Posterior vena cava (tissue), 2 donors: ENCODE results near the gene PORCN. TPM values are rescaled to one million over a fixed set of nuclear protein-coding genes. Genes with fewer than 3 reads are reported as not detected.
"Not testable (repeated sequence)": the region's sequence is repeated elsewhere in the genome, so short reads cannot be mapped to it uniquely, and the experiment has no call there.

Source experiments
- DNase-seq: peaks from one replicate; pipeline ENCODE4 v3.0.0-alpha.2; 2020; ENCODE audit warnings: low spot score
- intact Hi-C, 2 donors: fragments of 100-400 bp; cut with DNase I; formaldehyde crosslinking; loops; one replicate each; pipeline versions ENCODE4 v1.14.1 to v1.14.2; 2022 to 2023
- total RNA-seq, 2 donors: library from RNA; stranded (reverse); fragmentation: NEBNext Ultra II Directional; extraction: Animal tissue kit (Norgen Biotek cat#: 25700); gene quantifications; one replicate each; pipeline ENCODE4 v1.2.1, GENCODE V29; 2021
- donor health status: DM: yes; HTN: yes; CAD: no.
- donor health status: DM: yes; HTN: yes; CAD: no.

The PORCN gene
- total RNA-seq, 2 donors from 2014 or later, result 8.7 to 12.1 TPM

DNA sequence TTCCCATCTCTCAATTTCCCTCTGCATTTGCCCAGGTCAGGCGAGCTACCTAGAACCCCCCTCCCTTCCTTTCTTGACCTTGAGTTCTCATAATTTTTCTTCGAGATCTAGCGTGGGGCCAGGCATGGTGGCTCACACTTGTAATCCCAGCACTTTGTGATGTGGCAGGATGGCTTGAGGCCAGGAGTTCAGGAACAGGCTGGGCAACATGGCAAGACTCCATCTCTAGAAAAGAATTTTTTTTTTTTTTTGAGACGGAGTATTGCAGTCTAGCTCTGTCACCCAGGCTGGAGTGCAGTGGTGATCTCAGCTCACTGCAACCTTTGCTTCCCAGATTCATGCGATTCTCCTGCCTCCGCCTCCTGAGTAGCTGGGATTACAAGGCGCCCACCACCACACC lies 4.5 kb upstream of the PORCN start:
- intact Hi-C loops, result no loop called here
- DNase-seq, result no peak

DNA sequence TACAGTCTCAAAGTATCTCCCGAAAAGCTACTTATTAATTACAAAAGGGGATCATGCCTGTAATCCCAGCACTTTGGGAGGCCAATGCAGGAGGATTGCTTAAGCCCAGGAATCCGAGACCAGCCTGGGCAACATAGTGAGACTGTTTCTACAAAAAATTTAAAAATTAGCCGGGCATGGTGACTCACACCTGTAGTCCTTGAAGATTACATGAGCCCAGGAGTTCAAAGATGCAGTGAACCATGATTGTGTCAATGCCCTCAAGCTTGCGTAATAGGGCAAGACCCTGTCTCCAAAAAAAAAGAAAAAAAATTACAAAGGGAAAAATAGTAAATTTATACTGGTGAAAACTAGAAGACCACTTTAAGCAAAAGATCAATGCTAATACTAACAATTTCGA lies 3.3 kb upstream of the PORCN start:
- intact Hi-C loops, result no loop called here
- DNase-seq, result no peak

DNA sequence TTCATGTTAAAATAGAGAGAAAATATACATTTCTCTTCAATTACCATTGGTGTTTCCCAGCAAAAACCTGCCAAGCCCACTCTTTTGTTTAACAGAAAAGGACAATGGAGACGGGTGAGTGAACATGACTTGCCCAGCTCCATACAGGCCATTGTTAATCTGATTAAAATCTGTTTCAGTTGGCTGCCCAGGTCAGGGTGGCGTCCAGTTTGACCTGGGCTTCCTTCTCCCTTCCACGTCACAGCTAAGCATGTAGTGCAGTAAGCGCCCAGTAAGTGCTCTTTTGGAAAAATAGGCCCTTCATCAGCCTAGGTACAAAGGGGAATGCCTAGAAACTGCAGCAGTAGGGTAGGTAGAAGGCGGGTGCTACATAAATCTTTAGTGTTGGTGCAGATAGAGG lies 1.5 kb upstream of the PORCN start:
- DNase-seq, result no peak
- intact Hi-C loops, result no loop called here

DNA sequence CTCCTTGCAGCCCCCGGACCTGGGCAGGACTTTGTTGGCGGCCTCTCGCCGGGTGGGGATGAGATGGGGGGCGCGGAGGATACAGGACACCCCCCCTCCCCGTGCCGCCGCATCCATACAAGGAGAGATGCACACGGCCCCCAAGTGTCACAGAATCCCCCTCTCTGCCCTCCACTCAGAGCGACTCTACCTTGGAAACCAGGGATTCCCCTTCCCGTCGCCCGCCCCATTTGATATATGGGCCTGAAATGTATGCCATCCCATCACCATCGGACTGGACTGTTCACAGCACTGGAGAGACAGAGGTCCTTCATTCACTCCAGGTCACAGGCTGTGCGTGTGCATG lies 426 bp downstream of the PORCN start:
- DNase-seq, result no peak
- intact Hi-C loops, result no loop called here

DNA sequence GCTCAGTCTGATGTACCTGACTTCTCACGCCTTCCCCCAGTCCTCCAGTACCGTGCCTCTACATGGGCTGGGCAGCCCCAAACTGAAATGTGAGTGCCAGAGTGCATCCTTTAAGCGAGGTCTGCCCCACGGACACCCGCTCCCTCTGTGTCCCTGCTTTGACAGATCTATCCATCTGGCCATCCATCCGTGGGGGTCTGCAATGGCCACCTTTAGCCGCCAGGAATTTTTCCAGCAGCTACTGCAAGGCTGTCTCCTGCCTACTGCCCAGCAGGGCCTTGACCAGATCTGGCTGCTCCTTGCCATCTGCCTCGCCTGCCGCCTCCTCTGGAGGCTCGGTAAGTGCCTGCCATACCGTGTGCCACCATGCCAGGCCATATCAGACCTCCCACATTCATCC lies 827 bp downstream of the PORCN start:
- intact Hi-C loops, result loop anchor here in 1 of 2 donors (5.0 kb wide), 1 partner anchor 1982 kb away; no protein-coding TSS in a partner anchor

DNA sequence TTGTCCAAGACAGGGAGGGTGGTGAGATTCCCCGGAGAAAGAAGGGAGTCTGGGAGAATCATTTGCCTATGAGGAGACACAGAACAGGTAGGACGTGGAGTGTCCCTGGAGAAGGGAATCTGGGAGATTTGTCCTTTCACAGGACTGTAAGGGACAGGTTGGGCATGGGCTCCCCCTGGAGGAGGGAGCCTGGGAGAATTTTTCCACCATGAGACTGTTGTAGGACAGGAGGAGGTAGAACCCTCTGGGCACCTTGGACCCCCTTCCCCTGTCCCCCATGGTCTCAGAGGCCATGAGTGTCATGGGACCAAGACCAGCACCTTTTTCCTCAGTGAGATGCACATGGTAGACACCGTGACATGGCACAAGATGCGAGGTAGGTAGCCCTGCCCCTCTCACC lies 2.8 kb downstream of the PORCN start:
- intact Hi-C loops, result loop anchor here in 1 of 2 donors (5.0 kb wide), 1 partner anchor 1984 kb away; no protein-coding TSS in a partner anchor
- DNase-seq, result no peak

More for the DNA sequence above, 827 bp downstream of the PORCN start:
- no peak for DNase-seq

DNA sequence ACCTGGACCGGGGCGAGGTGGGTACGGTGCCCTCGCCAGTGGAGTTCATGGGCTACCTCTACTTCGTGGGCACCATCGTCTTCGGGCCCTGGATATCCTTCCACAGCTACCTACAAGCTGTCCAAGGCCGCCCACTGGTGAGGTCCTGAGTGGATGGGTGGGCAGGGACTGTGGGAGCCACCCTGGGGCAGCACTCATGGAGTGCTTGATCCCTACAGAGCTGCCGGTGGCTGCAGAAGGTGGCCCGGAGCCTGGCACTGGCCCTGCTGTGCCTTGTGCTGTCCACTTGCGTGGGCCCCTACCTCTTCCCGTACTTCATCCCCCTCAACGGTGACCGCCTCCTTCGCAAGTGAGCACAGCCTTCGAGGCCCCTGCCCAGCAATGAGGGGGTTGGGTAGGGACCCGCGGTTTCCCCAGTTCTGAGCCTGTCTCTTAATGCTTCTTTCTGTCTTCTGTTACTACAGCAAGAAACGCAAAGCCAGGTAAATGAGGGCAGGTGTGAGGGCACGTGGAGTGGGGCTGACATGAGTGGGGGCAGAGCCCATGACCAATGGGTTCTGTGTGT lies 3.7 kb downstream of the PORCN start:
- intact Hi-C loops, result loop anchor here in 1 of 2 donors (5.0 kb wide), 1 partner anchor 1985 kb away; no protein-coding TSS in a partner anchor

DNA sequence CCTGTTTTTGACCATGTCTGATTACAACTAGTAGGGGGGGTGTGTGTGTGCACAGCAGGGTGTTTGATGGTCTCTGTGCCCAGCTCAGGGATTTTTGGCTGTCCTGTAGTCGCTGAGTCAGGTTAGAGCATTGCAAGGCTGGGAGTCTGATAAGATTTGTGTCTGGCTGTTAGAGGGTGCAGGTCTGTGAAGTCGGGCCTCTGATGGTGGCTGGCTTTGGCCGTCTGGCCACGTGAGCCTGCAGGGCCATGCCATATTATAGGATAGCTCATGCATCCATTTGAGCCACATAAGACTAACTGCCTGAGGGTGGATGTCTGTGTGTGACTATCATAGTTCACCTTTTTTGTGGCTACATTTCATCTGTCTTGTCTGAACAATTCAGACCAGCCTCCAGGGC lies 4.9 kb downstream of the PORCN start:
- intact Hi-C loops, result loop anchor here in 1 of 2 donors (5.0 kb wide), 1 partner anchor 1986 kb away; no protein-coding TSS in a partner anchor
- no peak for DNase-seq

More for the DNA sequence above, 3.7 kb downstream of the PORCN start:
- no peak for DNase-seq

DNA sequence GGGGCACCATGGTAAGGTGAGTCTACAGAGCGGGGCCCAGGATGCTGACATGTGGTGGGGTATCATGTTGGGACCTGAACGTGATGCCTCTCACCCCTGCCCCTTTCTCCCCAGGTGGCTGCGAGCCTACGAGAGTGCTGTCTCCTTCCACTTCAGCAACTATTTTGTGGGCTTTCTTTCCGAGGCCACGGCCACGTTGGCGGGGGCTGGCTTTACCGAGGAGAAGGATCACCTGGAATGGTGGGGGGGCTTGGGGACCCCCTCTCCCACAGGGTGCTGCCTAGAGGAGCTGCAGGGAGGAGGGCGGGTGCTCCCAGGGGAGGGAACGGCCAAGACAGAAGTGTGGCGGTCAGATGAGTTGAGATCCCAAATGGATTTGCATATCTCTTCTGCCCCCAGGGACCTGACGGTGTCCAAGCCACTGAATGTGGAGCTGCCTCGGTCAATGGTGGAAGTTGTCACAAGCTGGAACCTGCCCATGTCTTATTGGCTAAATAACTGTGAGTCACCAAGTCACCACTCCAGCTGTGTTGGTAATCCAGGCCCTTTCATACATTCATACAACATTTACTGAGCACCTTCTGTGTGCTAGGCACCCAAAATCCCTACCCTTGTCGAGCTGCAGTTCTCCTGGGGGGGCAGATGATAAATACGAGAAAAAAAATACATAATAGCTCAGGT lies 5.5 kb downstream of the PORCN start:
- no peak for DNase-seq
- intact Hi-C loops, result loop anchor here in 1 of 2 donors (5.0 kb wide), 1 partner anchor 1987 kb away; no protein-coding TSS in a partner anchor

DNA sequence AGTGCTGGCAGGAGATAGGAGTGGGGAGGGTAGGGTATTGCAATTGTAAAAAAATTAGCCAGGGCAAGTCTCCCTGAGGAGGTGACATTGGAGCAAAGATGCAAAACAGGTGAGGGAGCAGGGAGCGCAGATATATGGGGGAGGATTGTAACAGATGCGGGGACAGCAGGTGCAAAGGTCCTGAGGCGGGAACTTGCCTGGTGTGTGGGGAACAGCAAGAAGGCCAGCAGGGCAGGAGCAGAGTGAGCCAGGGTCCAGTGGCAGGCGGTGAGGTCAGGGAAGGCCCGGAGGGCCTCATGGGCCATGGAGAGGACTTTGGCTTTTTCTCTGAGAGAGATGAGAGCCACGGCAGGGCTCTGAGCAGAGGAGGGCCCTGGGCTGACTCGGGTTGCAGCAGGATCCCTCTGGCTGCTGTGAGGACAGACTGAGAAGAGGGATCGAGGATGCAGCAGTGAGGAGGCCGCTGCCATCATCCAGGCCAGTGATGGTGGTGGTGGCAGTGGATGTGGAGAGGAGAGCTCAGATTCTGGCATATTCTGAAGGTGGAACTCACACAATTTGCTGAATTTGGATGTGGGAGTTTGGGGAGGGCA lies 6.2 kb downstream of the PORCN start:
- DNase-seq, result peak; percentile 58

DNA sequence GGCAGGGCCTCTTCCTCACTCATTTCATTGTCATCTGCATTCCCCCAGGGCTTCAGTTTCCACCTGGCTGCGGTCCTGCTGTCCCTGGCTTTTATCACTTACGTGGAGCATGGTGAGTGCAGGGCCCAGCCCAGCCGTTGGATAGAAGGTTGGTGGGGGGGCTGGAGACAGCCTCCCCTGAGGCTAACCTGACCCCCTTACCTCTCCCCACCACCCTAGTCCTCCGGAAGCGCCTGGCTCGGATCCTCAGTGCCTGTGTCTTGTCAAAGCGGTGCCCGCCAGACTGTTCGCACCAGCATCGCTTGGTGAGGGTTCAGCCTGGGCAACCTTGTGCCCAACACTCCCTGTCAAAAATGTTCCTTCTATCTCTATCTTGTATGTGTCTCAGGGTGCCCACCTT lies 7.0 kb downstream of the PORCN start:
- intact Hi-C loops, result loop anchor here in 1 of 2 donors (5.0 kb wide), 1 partner anchor 559 kb away; no protein-coding TSS in a partner anchor
- DNase-seq, result peak; percentile 54

More for the DNA sequence above, 6.2 kb downstream of the PORCN start:
- intact Hi-C loops, result loop anchor here in 1 of 2 donors (5.0 kb wide), 2 partner anchors 558 to 1988 kb away; no protein-coding TSS in a partner anchor

DNA sequence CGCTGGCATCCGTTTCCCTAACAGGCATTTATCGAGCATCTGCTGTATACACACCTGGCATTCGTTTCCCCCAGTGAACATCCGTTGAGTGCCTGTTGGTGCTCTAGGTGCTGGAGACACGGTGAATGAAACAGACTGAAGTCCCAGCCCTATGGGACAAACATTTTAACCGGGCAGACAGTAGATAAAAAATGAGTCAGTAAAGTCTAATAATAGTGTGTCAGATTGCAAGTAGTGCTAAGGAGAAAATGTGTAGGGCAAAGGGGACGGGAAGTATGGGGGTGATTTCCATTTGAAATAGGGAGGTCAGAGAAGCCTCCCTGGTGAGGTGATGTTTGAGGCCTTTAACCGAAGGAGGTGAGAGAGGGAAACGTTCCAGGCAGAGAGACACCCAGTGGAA lies 7.5 kb downstream of the PORCN start:
- intact Hi-C loops, result loop anchor here in 1 of 2 donors (5.0 kb wide), 1 partner anchor 559 kb away; no protein-coding TSS in a partner anchor

DNA sequence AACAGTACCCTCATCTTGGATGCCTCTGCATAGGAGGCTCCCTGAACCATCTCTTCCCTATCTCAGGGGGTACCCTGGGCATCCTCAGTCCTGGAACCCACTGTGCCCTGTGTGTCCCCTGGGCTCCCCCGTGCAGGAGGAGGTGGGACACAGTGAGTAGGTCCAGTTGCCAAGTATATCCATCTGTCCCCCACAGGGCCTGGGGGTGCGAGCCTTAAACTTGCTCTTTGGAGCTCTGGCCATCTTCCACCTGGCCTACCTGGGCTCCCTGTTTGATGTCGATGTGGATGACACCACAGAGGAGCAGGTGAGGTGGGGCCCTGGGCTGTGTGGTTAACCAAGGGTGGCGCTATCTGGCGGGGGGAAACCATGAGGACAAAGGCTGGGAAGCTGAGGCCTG lies 8.2 kb downstream of the PORCN start:
- intact Hi-C loops, result loop anchor here in 1 of 2 donors (5.0 kb wide), 1 partner anchor 560 kb away; no protein-coding TSS in a partner anchor

More for the DNA sequence above, 7.5 kb downstream of the PORCN start:
- no peak for DNase-seq

DNA sequence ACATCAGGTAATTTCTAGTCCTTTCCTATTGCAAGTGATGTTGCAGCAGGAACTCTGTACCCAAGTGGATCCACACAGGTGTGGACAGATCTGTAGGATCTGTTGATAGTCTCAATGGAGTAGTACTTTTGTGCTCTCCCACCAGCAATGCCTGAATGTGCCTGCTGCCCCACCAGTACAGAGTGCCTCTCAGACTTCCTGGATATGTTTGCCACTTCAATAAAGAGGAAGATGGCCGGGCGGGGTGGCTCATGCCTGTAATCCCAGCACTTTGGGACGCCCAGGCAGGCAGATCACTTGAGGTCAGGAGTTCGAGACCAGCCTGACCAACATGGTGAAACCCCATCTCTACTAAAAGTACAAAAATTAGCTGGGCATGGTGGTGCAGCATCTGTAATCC lies 10.7 kb downstream of the PORCN start:
- not testable (repeated sequence) for DNase-seq
- intact Hi-C loops, result loop anchor here in 1 of 2 donors (5.0 kb wide), 1 partner anchor 562 kb away; no protein-coding TSS in a partner anchor

More for the DNA sequence above, 8.2 kb downstream of the PORCN start:
- DNase-seq, result peak; percentile 65

DNA sequence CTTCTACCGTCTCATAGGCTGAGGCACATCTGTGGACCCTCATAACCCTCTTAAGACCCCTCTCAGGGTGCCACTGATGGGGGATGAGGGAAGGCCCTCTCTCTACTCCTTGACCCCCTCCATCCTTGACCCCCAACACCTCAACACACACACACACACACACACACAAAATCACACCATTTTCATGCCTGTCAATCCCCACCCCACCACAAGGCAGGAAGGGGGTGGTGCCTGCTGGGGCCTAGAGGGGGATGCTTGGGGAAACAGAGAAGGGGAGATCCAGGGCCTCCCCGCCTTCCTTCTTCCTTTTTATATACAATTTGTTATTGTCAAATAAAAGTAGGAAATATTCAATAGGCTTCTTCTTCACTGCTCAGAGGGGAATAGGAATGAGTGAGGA lies 11.7 kb downstream of the PORCN start:
- intact Hi-C loops, result no loop called here
- peak; percentile 38 for DNase-seq

DNA sequence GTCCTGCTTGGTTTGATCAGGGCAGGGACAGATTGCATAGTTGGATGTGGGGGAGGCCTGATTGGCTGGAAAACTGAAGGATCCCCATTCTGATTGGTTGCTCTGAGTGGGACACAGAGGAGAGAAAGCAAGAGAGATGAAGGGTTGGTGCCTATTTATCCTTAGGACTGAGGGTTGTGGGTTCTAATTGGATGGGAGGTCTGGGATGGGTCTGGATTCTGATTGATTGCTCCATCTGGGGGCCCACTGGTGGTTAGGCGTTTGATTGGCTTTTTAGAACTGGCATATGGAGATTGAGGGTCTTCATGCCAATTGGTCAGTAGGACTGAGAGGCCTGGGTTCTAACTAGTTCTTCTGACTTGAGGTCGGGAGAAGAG lies 12.2 kb downstream of the PORCN start:
- no peak for DNase-seq
- intact Hi-C loops, result no loop called here

DNA sequence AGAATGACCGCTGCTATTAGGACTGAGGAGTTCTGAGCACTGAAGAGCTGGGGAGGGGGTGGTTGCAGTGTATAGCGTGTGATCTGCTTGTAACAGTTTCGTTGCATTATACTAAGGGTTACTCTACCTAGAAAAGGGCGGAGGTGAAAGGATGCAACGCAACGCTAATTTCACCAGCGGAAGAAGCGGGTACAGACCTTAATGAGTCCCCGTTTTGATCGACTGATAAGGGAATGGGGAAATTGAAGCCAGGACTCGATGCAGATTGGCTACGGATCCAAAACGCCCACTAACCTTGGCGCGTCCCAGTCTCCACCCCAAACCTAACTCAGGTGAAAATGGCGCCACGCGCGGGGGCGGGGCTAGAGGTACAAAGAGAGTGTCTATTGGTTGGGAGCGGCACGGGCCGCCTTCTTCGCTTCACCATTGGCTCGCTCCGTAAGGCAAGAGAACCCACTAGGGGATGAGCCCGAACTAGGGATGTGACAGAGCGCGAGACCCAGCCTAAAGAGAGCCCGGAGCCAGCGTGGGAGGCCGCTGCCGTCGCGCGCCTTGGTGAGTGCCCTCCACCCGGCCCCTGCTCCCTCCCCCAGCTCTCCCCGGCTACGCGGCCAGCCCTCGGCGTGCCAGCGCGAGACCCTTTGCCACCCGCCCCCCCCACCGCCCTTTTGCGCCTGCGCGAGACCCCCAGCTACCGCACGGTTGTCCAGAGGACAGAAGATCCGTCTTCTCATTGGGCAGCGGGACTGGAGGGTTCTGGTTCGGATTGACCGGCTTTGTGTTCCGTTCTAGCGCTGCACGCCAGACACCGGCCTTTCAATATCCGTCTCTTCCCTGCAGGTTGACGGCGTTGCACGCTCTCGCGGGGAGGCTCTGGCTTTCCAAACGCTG lies 12.8 kb downstream of the PORCN start, which contains the start of gene EBP:
TSS of gene EBP (plus strand) at position 456 of the 891 bp plus-strand sequence. CDS start 1,964 bp downstream, outside the sequence.
- intact Hi-C loops, result no loop called here

DNA sequence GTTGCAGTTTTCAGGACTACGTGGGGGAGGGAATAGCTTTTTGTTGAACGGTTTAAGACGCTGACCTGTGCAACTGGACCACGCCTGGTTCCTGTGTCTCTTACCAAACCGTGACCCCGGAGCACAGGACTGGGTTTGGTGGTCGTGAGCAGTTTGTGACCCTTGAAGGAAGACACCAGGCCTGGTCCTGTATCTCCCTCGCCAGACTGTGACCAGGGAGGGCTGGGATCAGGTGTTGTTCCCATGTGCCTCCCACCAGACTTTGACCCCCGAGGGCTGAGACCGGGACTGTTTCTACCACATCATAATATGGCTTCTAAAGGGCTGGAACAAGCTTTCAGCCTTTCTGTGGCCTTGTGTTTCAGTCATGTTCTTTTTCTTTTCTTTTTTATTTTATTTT lies 13.5 kb downstream of the PORCN start:
- DNase-seq, result no peak
- intact Hi-C loops, result no loop called here

More for the DNA sequence above, 12.8 kb downstream of the PORCN start, which contains the start of gene EBP:
- DNase-seq, result peak; percentile 96

DNA sequence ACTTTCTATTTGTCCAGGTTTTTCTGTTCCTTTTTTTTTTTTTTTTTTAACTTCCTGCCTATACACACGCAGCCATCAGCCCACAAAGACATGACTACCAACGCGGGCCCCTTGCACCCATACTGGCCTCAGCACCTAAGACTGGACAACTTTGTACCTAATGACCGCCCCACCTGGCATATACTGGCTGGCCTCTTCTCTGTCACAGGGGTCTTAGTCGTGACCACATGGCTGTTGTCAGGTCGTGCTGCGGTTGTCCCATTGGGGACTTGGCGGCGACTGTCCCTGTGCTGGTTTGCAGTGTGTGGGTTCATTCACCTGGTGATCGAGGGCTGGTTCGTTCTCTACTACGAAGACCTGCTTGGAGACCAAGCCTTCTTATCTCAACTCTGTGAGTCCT lies 14.9 kb downstream of the PORCN start:
- intact Hi-C loops, result no loop called here
- DNase-seq, result no peak
